Measurements from ENCODE around the gene CLCN7. TPM values are rescaled to one million over a fixed set of nuclear protein-coding genes. Genes with fewer than 3 reads are reported as not detected.

CLCN7 gene
- total and polyA plus RNA-seq, 2 of the 8 experiments (the other 6 are each of a cell fraction or from before 2014, with no cell fraction given), result 38.6 to 81.5 TPM

- no peak overlapping the region for H2BK5ac ChIP-seq (ENCODE audit: low read depth, low read length)
- no peak overlapping the region for H2AK5ac ChIP-seq (ENCODE audit: low read depth, low read length)
- DNase-seq (ENCODE audit: low read depth in 1 of 2, low spot score in 2 of 2) (no peak), FAIRE-seq (no peak)
- H3K9ac ChIP-seq (replicated peaks in 1 of 4; ENCODE audit: extremely low read depth in 1 of 4, low read depth in 3 of 4, low read length in 3 of 4), result no peak overlapping the region
- H2AFZ ChIP-seq (ENCODE audit: low read length), result no peak overlapping the region
- H4K91ac ChIP-seq (replicated peaks; ENCODE audit: insufficient read length, low read length), result no peak overlapping the region
- H2BK120ac ChIP-seq (replicated peaks; ENCODE audit: low read depth, low read length), result no peak overlapping the region
- peaks cover 5 to 17% of the 10 kb centered on the region in 2 experiments for H4K20me1 ChIP-seq (replicated peaks in 1 of 2; ENCODE audit: control insufficient read depth in 1 of 2, insufficient read depth in 2 of 2, low read length in 2 of 2)
- no peaks in the 10 kb centered on the region for H3K4me1 ChIP-seq (replicated peaks in 1 of 4; ENCODE audit: control insufficient read depth in 3 of 4, insufficient read depth in 4 of 4, low read length in 3 of 4)
- H3K23me2 ChIP-seq (ENCODE audit: low read depth, low read length), result no peaks in the 10 kb centered on the region
- no peaks in the 10 kb centered on the region for H3K9me3 ChIP-seq (ENCODE audit: insufficient read depth in 2 of 2, low read depth in 1 of 2, low read length in 1 of 2)
- ChIA-PET CTCF (ENCODE audit: partially characterized antibody) (interaction anchor here (1.2 kb wide), 1 partner anchor 123 kb away, joined by 3 read pairs; no protein-coding TSS in a partner anchor), POLR2A (ENCODE audit: partially characterized antibody) (interaction anchor here (0.7 to 1.2 kb wide), 3 partner anchors 9 to 23 kb away, joined by 3 read pairs; no protein-coding TSS in a partner anchor)
- H4K8ac ChIP-seq (ENCODE audit: extremely low read depth, insufficient read depth, low read length), result no peak overlapping the region
- no peak overlapping the region for H3K4ac ChIP-seq (replicated peaks; ENCODE audit: insufficient read length, low read depth, low read length)
- no peak overlapping the region for H3K23ac ChIP-seq (ENCODE audit: insufficient read length)
- no peak overlapping the region for H2BK20ac ChIP-seq (ENCODE audit: low read length)
- H3K79me1 ChIP-seq (ENCODE audit: low read depth, low read length), result peaks cover 17% of the 10 kb centered on the region
- H3K36me3 ChIP-seq (ENCODE audit: control insufficient read depth in 2 of 4, insufficient read depth in 4 of 4, low read length in 3 of 4), result peaks cover 0 to 22% (median 4%) of the 10 kb centered on the region in 4 experiments; a peak in 4 of 8 replicates
- H3K14ac ChIP-seq (ENCODE audit: insufficient read length), result no peak overlapping the region
- H4K5ac ChIP-seq (ENCODE audit: insufficient read length, low read depth, low read length), result no peak overlapping the region
- H3K56ac ChIP-seq (replicated peaks; ENCODE audit: insufficient read length, low read depth, low read length), result no peak overlapping the region
- no peak overlapping the region for H3K18ac ChIP-seq (ENCODE audit: extremely low read depth, low read length)
- peaks cover 0 to 39% of the 10 kb centered on the region in 2 experiments; a peak in 2 of 4 replicates for H3K79me2 ChIP-seq (ENCODE audit: control insufficient read depth in 1 of 2, insufficient read depth in 2 of 2, low read length in 2 of 2)
- no peak overlapping the region for H3K4me2 ChIP-seq (ENCODE audit: insufficient read depth in 1 of 2, low read depth in 2 of 2, low read length in 2 of 2)
- H3K27me3 ChIP-seq (replicated peaks in 1 of 4; ENCODE audit: control insufficient read depth in 3 of 4, extremely low read depth in 1 of 4, insufficient read depth in 3 of 4, low read length in 3 of 4), result no peaks in the 10 kb centered on the region
- H3K4me3 ChIP-seq (ENCODE audit: extremely low read depth in 1 of 4, insufficient read depth in 2 of 4, low read depth in 3 of 4, low read length in 4 of 4), result no peak overlapping the region
- H2BK12ac ChIP-seq (ENCODE audit: low read depth, low read length), result no peak overlapping the region
- WGBS, 2 experiments (ENCODE audit: extremely low coverage in 1 of 2, insufficient coverage in 1 of 2, insufficient read length in 1 of 2, insufficient replicate concordance in 2 of 2, low coverage in 1 of 2, low lambda C conversion rate in 2 of 2, missing lambda C conversion rate in 1 of 2), result 90% methylated on average over 33 of the region's 33 CpGs; no CpG with 5 or more reads in 1 of the 2 experiments
- H3K27ac ChIP-seq (ENCODE audit: low read depth, low read length), result no peak overlapping the region
- H2BK15ac ChIP-seq (ENCODE audit: low read length), result no peak overlapping the region
- TF ChIP-seq RNF2 (IDR thresholded peaks at IDR 0.05; ENCODE audit: borderline replicate concordance, low read depth, low read length, missing control alignments, poor library complexity, severe bottlenecking) (no peak), NRF1 (IDR thresholded peaks at IDR 0.05; ENCODE audit: low read depth, low read length) (no peak), RBBP5 (IDR thresholded peaks at IDR 0.05; ENCODE audit: borderline replicate concordance, low read depth, low read length) (no peak), CBX5 (IDR thresholded peaks at IDR 0.05; ENCODE audit: low read depth, low read length) (no peak), TEAD4 (IDR thresholded peaks at IDR 0.05; ENCODE audit: low read depth, low read length) (no peak), TBP (IDR thresholded peaks at IDR 0.05; ENCODE audit: low read depth, low read length) (no peak), POLR2A (IDR thresholded peaks at IDR 0.05; ENCODE audit: control extremely low read depth in 1 of 2, low read depth in 2 of 2, low read length in 2 of 2) (no peak), SP1 (IDR thresholded peaks at IDR 0.05; ENCODE audit: low read depth, low read length) (no peak), JUN (IDR thresholded peaks at IDR 0.05; ENCODE audit: low read depth, low read length) (no peak), CTCF (IDR thresholded peaks at IDR 0.05; ENCODE audit: control extremely low read depth in 1 of 3, insufficient read depth in 1 of 3, low read depth in 1 of 3, low read length in 3 of 3) (no peak), BRCA1 (IDR thresholded peaks at IDR 0.05; ENCODE audit: low read depth, low read length) (no peak)
Observed at GRCh38 chr16:1464894-1465566, 9.8 kb downstream of the CLCN7 start.
